ENCODE data around the gene RASSF1. TPM values are rescaled to one million over a fixed set of nuclear protein-coding genes. Genes with fewer than 3 reads are reported as not detected.

RASSF1 gene
- total and polyA plus RNA-seq, 2 of the 13 experiments (the other 11 are each of a cell fraction or from before 2014, with no cell fraction given) = 10.2 to 27.5 TPM

GRCh38 chr3:50358911-50359759, 18.5 kb upstream of the RASSF1 start, which contains the start of gene TMEM115 (continued):
- TF ChIP-seq HBP1 (CRISPR knock-in tag; IDR thresholded peaks at IDR 0.05; ENCODE audit: low read depth) (0 out of 2 replicates have a peak, but pooled peaks have one; percentile 58), BORCS8-MEF2B (CRISPR knock-in tag; IDR thresholded peaks at IDR 0.05) (peak; percentile 32; the same call in 1 of the 2 replicates), BRCA1 (CRISPR knock-in tag; IDR thresholded peaks at IDR 0.05) (no peak), ZNF605 (CRISPR knock-in tag; IDR thresholded peaks at IDR 0.05) (peak; percentile 92), ZNF44 (CRISPR knock-in tag; IDR thresholded peaks at IDR 0.05) (0 out of 2 replicates have a peak, but pooled peaks have one; percentile 80), NFIB (CRISPR knock-in tag; IDR thresholded peaks at IDR 0.05; ENCODE audit: borderline replicate concordance) (no peak), THYN1 (CRISPR knock-in tag; IDR thresholded peaks at IDR 0.05; ENCODE audit: borderline replicate concordance, low read depth) (no peak)

- H3K4me2 ChIP-seq (ENCODE audit: low read depth, low read length) = peak overlapping the region; percentile 94
- peaks cover 9 to 27% of the 10 kb centered on the region in 2 experiments; a peak in 4 of 5 replicates for H3K36me3 ChIP-seq (replicated peaks in 1 of 2; ENCODE audit: control insufficient read depth in 1 of 2, insufficient read depth in 2 of 2, low read length in 2 of 2)
- peaks cover 39% of the 10 kb centered on the region for H3K79me2 ChIP-seq (ENCODE audit: insufficient read depth, low read length)
- no peak for DNase-seq (ENCODE audit: low spot score)
- H3K4me3 ChIP-seq (replicated peaks in 1 of 3; ENCODE audit: insufficient read depth in 1 of 3, low read depth in 2 of 3, low read length in 3 of 3) = peak overlapping the region; percentile 76 to 91 (median 88)
- 0% methylated on average over 3 of the region's 24 CpGs for WGBS (ENCODE audit: low lambda C conversion rate)
- H3K9ac ChIP-seq (ENCODE audit: insufficient read depth, low read depth, low read length) = peak overlapping the region; percentile 91
- ChIA-PET POLR2A (interaction anchor here (1.2 kb wide), 1 partner anchor 8 kb away, joined by 10 read pairs; the partner anchor contains the start of genes CYB561D2 and NPRL2), CTCF (ENCODE audit: low intra/inter-chr PET ratio, low total read pairs) (no interaction called here)
- H3K27me3 ChIP-seq (ENCODE audit: control insufficient read depth in 1 of 2, insufficient read depth in 2 of 2, low read length in 2 of 2) = peaks cover 2 to 9% of the 10 kb centered on the region in 2 experiments; a peak in 2 of 5 replicates
- intact Hi-C loops (cut with micrococcal nuclease; ENCODE audit: unreplicated experiment) (no loop called here), in situ Hi-C loops (cut with HindIII; ENCODE audit: extremely low pct_ligation_motif_present, low pct_unique_long_range_greater_than_20kb) (no loop called here)
- peaks cover 37% of the 10 kb centered on the region for H3K4me1 ChIP-seq (ENCODE audit: insufficient read depth, low read length)
- H3K9me3 ChIP-seq (ENCODE audit: low read length) = no peaks in the 10 kb centered on the region
- H2AFZ ChIP-seq (ENCODE audit: low read length) = no peak overlapping the region
- BruUV-seq (replicated peaks) = no TSS peak
- peak overlapping the region; percentile 66 for H3K27ac ChIP-seq (ENCODE audit: extremely low read length, insufficient read depth, low read length)
- no peak for FAIRE-seq
- ATAC-seq = peak; percentile 13
- H4K20me1 ChIP-seq (ENCODE audit: insufficient read depth, low read length) = peaks cover 25% of the 10 kb centered on the region
- TF ChIP-seq TCF7L2 (IDR thresholded peaks at IDR 0.05; ENCODE audit: low read depth, low read length) = no peak
- no peak for TF ChIP-seq TARDBP (CRISPR knock-in tag; IDR thresholded peaks at IDR 0.05)
- no peak for TF ChIP-seq ZNF253 (CRISPR knock-in tag; IDR thresholded peaks at IDR 0.05; ENCODE audit: borderline replicate concordance)
- no peak for TF ChIP-seq RNF2 (conservative IDR thresholded peaks at IDR 0.05; ENCODE audit: low read depth)
- TF ChIP-seq HOXA5 (CRISPR knock-in tag; IDR thresholded peaks at IDR 0.05) = no peak
- TF ChIP-seq ZNF839 (CRISPR knock-in tag; IDR thresholded peaks at IDR 0.05; ENCODE audit: borderline replicate concordance) = peak; percentile 29; the same call in 1 of the 2 replicates
- no peak for TF ChIP-seq AGO1 (IDR thresholded peaks at IDR 0.05; ENCODE audit: low read depth, low read length, poor library complexity, severe bottlenecking)
- no peak for TF ChIP-seq REST (IDR thresholded peaks at IDR 0.05; ENCODE audit: borderline replicate concordance in 1 of 2, low read depth in 1 of 2, low read length in 2 of 2)
- no peak for TF ChIP-seq PAX8 (CRISPR knock-in tag; IDR thresholded peaks at IDR 0.05; ENCODE audit: borderline replicate concordance)
- no peak for TF ChIP-seq MYC (CRISPR knock-in tag; IDR thresholded peaks at IDR 0.05; ENCODE audit: borderline replicate concordance)
These were observed 17.8 kb upstream of the RASSF1 start for GRCh38 chr3:50358355-50358910.
